Measurements from ENCODE around the gene ARHGAP24. TPM values are rescaled to one million over a fixed set of nuclear protein-coding genes. Genes with fewer than 3 reads are reported as not detected.

The ARHGAP24 gene
- total and polyA plus RNA-seq, 10 of the 15 experiments (the other 5 are each of a cell fraction or from before 2014, with no cell fraction given) = 0.10 to 4.2 (median 0.52) TPM

- Histone ChIP-seq H3K79me2 (ENCODE audit: control insufficient read depth, insufficient read depth, low read length) (no peaks in the 10 kb centered on the region; the same call in 1 of the 2 replicates), H3K36me3 (ENCODE audit: control insufficient read depth in 2 of 2, insufficient read depth in 2 of 2, low read length in 1 of 2) (no peaks in the 10 kb centered on the region), H3K4me1 (ENCODE audit: control insufficient read depth, insufficient read depth, low read length) (peaks cover 5% of the 10 kb centered on the region), H3K4me2 (ENCODE audit: control insufficient read depth, insufficient read depth) (peak overlapping the region; percentile 79), H3K9ac (ENCODE audit: control insufficient read depth, insufficient read depth, low read length) (no peak overlapping the region), H3K9me3 (replicated peaks; ENCODE audit: control insufficient read depth, insufficient read depth, low read length) (no peaks in the 10 kb centered on the region), H3K27me3 (replicated peaks in 1 of 2; ENCODE audit: control insufficient read depth in 2 of 2, insufficient read depth in 2 of 2, low read length in 1 of 2) (peaks cover 0 to 2% of the 10 kb centered on the region in 2 experiments; a peak in 1 of 4 replicates), H4K20me1 (ENCODE audit: control insufficient read depth, insufficient read depth) (no peaks in the 10 kb centered on the region), H3K4me3 (peak overlapping the region; percentile 62), H3K27ac (ENCODE audit: control insufficient read depth, insufficient read depth) (no peak overlapping the region), H2AFZ (ENCODE audit: control insufficient read depth, low read depth, low read length) (no peak overlapping the region; the same call in 1 of the 2 replicates)
- DNase-seq (ENCODE audit: low read depth, low spot score) (no peak), FAIRE-seq (no peak), ATAC-seq (peak; percentile 20)
- in situ Hi-C loops (cut with MboI) = no loop called here
- ChIA-PET POLR2A (interaction anchor here (0.6 to 1.0 kb wide), 4 partner anchors 26 to 1876 kb away, joined by 3 read pairs; no protein-coding TSS in a partner anchor), CTCF (interaction anchor here (0.6 to 2.0 kb wide), 5 partner anchors 9 to 273 kb away, joined by 3 to 9 read pairs (median 5); no protein-coding TSS in a partner anchor), RAD21 (ENCODE audit: unreplicated experiment) (interaction anchor here (0.8 to 2.5 kb wide), 5 partner anchors 17 to 305 kb away, joined by 3 to 10 read pairs (median 3); no protein-coding TSS in a partner anchor), SMC1A (ENCODE audit: uncharacterized antibody, unreplicated experiment) (interaction anchor here (0.8 to 2.2 kb wide), 9 partner anchors 13 to 267 kb away, joined by 3 to 6 read pairs (median 3); no protein-coding TSS in a partner anchor)
- TF ChIP-seq ZNF217 (IDR thresholded peaks at IDR 0.05) (no peak), ESRRA (IDR thresholded peaks at IDR 0.05; ENCODE audit: low read length) (no peak), CHD4 (IDR thresholded peaks at IDR 0.05) (no peak), CBX5 (IDR thresholded peaks at IDR 0.05; ENCODE audit: low read depth) (no peak), RUNX3 (IDR thresholded peaks at IDR 0.05; ENCODE audit: low read length) (0 out of 2 replicates have a peak, but pooled peaks have one; percentile 14)
- BruUV-seq (replicated peaks) = no TSS peak
- intact Hi-C loops (cut with micrococcal nuclease; ENCODE audit: unreplicated experiment) = no loop called here
- 8% methylated on average over 4 of the region's 4 CpGs for WGBS (ENCODE audit: insufficient coverage, insufficient replicate concordance, low lambda C conversion rate, missing lambda C conversion rate)
These were observed 594 bp upstream of the ARHGAP24 start for GRCh38 chr4:85474356-85474755.

GRCh38 chr4:85475631-85476233 lies 782 bp downstream of the ARHGAP24 start:
- no peak for DNase-seq (ENCODE audit: low read depth, low spot score)
- ATAC-seq = no peak
- no peak overlapping the region for H3K27ac ChIP-seq (ENCODE audit: control insufficient read depth, insufficient read depth)
- WGBS (ENCODE audit: insufficient coverage, insufficient replicate concordance, low lambda C conversion rate, missing lambda C conversion rate) = 14% methylated on average over 10 of the region's 21 CpGs
- no peak for FAIRE-seq
- peaks cover 0 to 2% of the 10 kb centered on the region in 2 experiments; a peak in 1 of 4 replicates for H3K27me3 ChIP-seq (replicated peaks in 1 of 2; ENCODE audit: control insufficient read depth in 2 of 2, insufficient read depth in 2 of 2, low read length in 1 of 2)
- BruUV-seq (replicated peaks) = no TSS peak
- intact Hi-C loops (cut with micrococcal nuclease; ENCODE audit: unreplicated experiment) (loop anchor here (5.0 kb wide), 1 partner anchor 272 kb away; no protein-coding TSS in a partner anchor), in situ Hi-C loops (cut with MboI) (no loop called here)
- ChIA-PET RAD21 (ENCODE audit: unreplicated experiment) (interaction anchor here (0.9 to 2.5 kb wide), 4 partner anchors 16 to 308 kb away, joined by 3 to 10 read pairs (median 4); no protein-coding TSS in a partner anchor), POLR2A (no interaction called here), SMC1A (ENCODE audit: uncharacterized antibody, unreplicated experiment) (interaction anchor here (1.2 kb wide), 3 partner anchors 14 to 69 kb away, joined by 3 to 5 read pairs (median 3); no protein-coding TSS in a partner anchor), CTCF (interaction anchor here (1.6 to 2.0 kb wide), 2 partner anchors 24 to 272 kb away, joined by 5 to 9 read pairs; no protein-coding TSS in a partner anchor)
- no peak overlapping the region for H3K4me2 ChIP-seq (ENCODE audit: control insufficient read depth, insufficient read depth)
- no peak overlapping the region for H3K9ac ChIP-seq (ENCODE audit: control insufficient read depth, insufficient read depth, low read length)
- no peaks in the 10 kb centered on the region; the same call in 1 of the 2 replicates for H3K79me2 ChIP-seq (ENCODE audit: control insufficient read depth, insufficient read depth, low read length)
- no peak overlapping the region for H2AFZ ChIP-seq (ENCODE audit: control insufficient read depth, low read depth, low read length)
- no peaks in the 10 kb centered on the region for H4K20me1 ChIP-seq (ENCODE audit: control insufficient read depth, insufficient read depth)
- H3K4me3 ChIP-seq = no peak overlapping the region
- peaks cover 5% of the 10 kb centered on the region for H3K4me1 ChIP-seq (ENCODE audit: control insufficient read depth, insufficient read depth, low read length)
- no peaks in the 10 kb centered on the region for H3K9me3 ChIP-seq (replicated peaks; ENCODE audit: control insufficient read depth, insufficient read depth, low read length)
- H3K36me3 ChIP-seq (ENCODE audit: control insufficient read depth in 2 of 2, insufficient read depth in 2 of 2, low read length in 1 of 2) = no peaks in the 10 kb centered on the region
- TF ChIP-seq CREB1 (IDR thresholded peaks at IDR 0.05; ENCODE audit: low read depth) (no peak), E4F1 (IDR thresholded peaks at IDR 0.05; ENCODE audit: borderline replicate concordance, partially characterized antibody) (no peak), SUZ12 (IDR thresholded peaks at IDR 0.05; ENCODE audit: unreplicated experiment) (no peak), ATF2 (IDR thresholded peaks at IDR 0.05; ENCODE audit: low read length) (no peak), HCFC1 (IDR thresholded peaks at IDR 0.05; ENCODE audit: low read length) (no peak)
